IMR-90 (cell line): ENCODE results near the gene ADGRD2. TPM values are rescaled to one million over a fixed set of nuclear protein-coding genes. Genes with fewer than 3 reads are reported as not detected.

ENCODE experiments used
- ATAC-seq: fragments of 200-7000 bp; cut with Tn5 transposase; 2 replicates; pipeline ENCODE4 v1.9.1; 2020; ENCODE audit warnings: low read depth, mild to moderate bottlenecking, moderate library complexity
- BruUV-seq: library from RNA; stranded (reverse); fragments of 400-500 nt; replicated peaks from 2 replicates; lab custom pipeline; 2021; lab: Mats Ljungman, UMichigan
- CTCF ChIA-PET: fragments of 300-600 bp; formaldehyde crosslinking; extraction: SDS; loops from one replicate; lab custom pipeline; 2021; ENCODE audit warnings: antibody characterized with exemption; lab: Yijun Ruan, JAX
- POLR2A ChIA-PET: fragments of 300-600 bp; sonication (Branson Sonifier 250); formaldehyde crosslinking; loops from one replicate; lab custom pipeline; 2022; ENCODE audit warnings: antibody characterized with exemption; ENCODE audit not compliant: unreplicated experiment; lab: Charles Lee
- DNase-seq: peaks from one replicate; pipeline ENCODE4 v3.0.0; 2013
- H2AFZ ChIP-seq: replicated peaks from 2 replicates; pipeline ENCODE3; 2013; ENCODE audit warnings: low read length, mild to moderate bottlenecking; ENCODE audit not compliant: poor library complexity
- H2AK5ac ChIP-seq: 2 replicates; pipeline ENCODE4 v1.6.1; 2013; ENCODE audit warnings: low read depth, low read length, inconsistent platforms
- H2AK9ac ChIP-seq: replicated peaks from 2 replicates; pipeline ENCODE3; 2013; ENCODE audit warnings: mild to moderate bottlenecking, low read depth, low read length, moderate library complexity; ENCODE audit not compliant: poor library complexity
- H2BK120ac ChIP-seq: 2 replicates; pipeline ENCODE4 v1.6.1; 2013; ENCODE audit warnings: low read depth, low read length, inconsistent platforms
- H2BK15ac ChIP-seq: 3 replicates; pipeline ENCODE4 v1.6.1; 2013; ENCODE audit warnings: low read depth, low read length, inconsistent platforms
- H2BK20ac ChIP-seq: 2 replicates; pipeline ENCODE4 v1.6.1; 2013; ENCODE audit warnings: low read depth, mild to moderate bottlenecking, inconsistent platforms, low read length, moderate library complexity
- H2BK5ac ChIP-seq: 2 replicates; pipeline ENCODE4 v1.6.1; 2013; ENCODE audit warnings: mild to moderate bottlenecking, low read depth, low read length, inconsistent platforms; ENCODE audit not compliant: poor library complexity, severe bottlenecking
- H3K14ac ChIP-seq: replicated peaks from 2 replicates; pipeline ENCODE4 v1.6.1; 2013; ENCODE audit warnings: low read depth, low read length, inconsistent platforms
- H3K18ac ChIP-seq: 2 replicates; pipeline ENCODE4 v1.6.1; 2013; ENCODE audit warnings: low read depth, low read length, control low read depth
- H3K23ac ChIP-seq: 2 replicates; pipeline ENCODE4 v1.6.1; 2013; ENCODE audit warnings: low read depth, low read length, inconsistent platforms
- H3K27ac ChIP-seq: 2 replicates; pipeline ENCODE4 v1.5.1; 2013; ENCODE audit warnings: mild to moderate bottlenecking, control low read depth, low read length; ENCODE audit not compliant: insufficient read depth
- H3K27me3 ChIP-seq: 2 replicates; pipeline ENCODE4 v1.6.1; 2013; ENCODE audit warnings: low read length; ENCODE audit not compliant: control insufficient read depth, insufficient read depth
- H3K36me3 ChIP-seq: 2 replicates; pipeline ENCODE4 v1.6.1; 2013; ENCODE audit warnings: low read length, mixed read lengths; ENCODE audit not compliant: control insufficient read depth, insufficient read depth
- H3K4ac ChIP-seq: 2 replicates; pipeline ENCODE4 v1.6.1; 2013; ENCODE audit warnings: low read depth, low read length, inconsistent platforms
- H3K4me1 ChIP-seq: 2 replicates; pipeline ENCODE4 v1.6.1; 2013; ENCODE audit warnings: low read length, mixed read lengths; ENCODE audit not compliant: control insufficient read depth, insufficient read depth
- H3K4me2 ChIP-seq: 2 replicates; pipeline ENCODE4 v1.6.1; 2013; ENCODE audit warnings: low read depth, mild to moderate bottlenecking, control low read depth, low read length, moderate library complexity
- H3K4me3 ChIP-seq: 2 replicates; pipeline ENCODE4 v1.5.1; 2013; ENCODE audit warnings: low read depth, mild to moderate bottlenecking, control low read depth, low read length, moderate library complexity; ENCODE audit not compliant: insufficient read depth
- H3K56ac ChIP-seq: 2 replicates; pipeline ENCODE4 v1.6.1; 2013; ENCODE audit warnings: low read length, inconsistent platforms; ENCODE audit not compliant: insufficient read depth; ENCODE audit errors: extremely low read depth
- H3K79me1 ChIP-seq, 2 experiments: 2 replicates each; pipeline ENCODE4 v1.6.1; 2013; ENCODE audit warnings: low read length in 2 of 2, inconsistent platforms in 1 of 2, low read depth in 1 of 2
- H3K9ac ChIP-seq: 2 replicates; pipeline ENCODE4 v1.6.1; 2013; ENCODE audit warnings: low read depth, low read length, control low read depth
- H3K9me1 ChIP-seq: 2 replicates; pipeline ENCODE4 v1.6.1; 2013; ENCODE audit warnings: low read length, inconsistent platforms; ENCODE audit not compliant: insufficient read depth
- H3K9me3 ChIP-seq: 2 replicates; pipeline ENCODE4 v1.6.1; 2013; ENCODE audit warnings: low read length; ENCODE audit not compliant: control insufficient read depth, insufficient read depth
- H4K20me1 ChIP-seq: 2 replicates; pipeline ENCODE4 v1.6.1; 2013; ENCODE audit warnings: low read length, inconsistent platforms; ENCODE audit not compliant: insufficient read depth
- H4K5ac ChIP-seq: 2 replicates; pipeline ENCODE4 v1.6.1; 2013; ENCODE audit warnings: mild to moderate bottlenecking, low read depth, low read length, control low read depth
- H4K8ac ChIP-seq, 2 experiments: 2 replicates each; pipeline ENCODE4 v1.6.1; 2013; ENCODE audit warnings: low read depth in 2 of 2, low read length in 2 of 2, control low read depth in 1 of 2, inconsistent platforms in 1 of 2
- H4K91ac ChIP-seq: 2 replicates; pipeline ENCODE4 v1.6.1; 2013; ENCODE audit warnings: low read depth, low read length, inconsistent platforms; ENCODE audit not compliant: insufficient read depth
- BHLHE40 ChIP-seq: fragments of 150-350 bp; IDR thresholded peaks from 2 replicates; pipeline ENCODE4 v1.6.1; 2016; ENCODE audit warnings: mild to moderate bottlenecking, low read depth, low read length
- CEBPB ChIP-seq: IDR thresholded peaks from 2 replicates; pipeline ENCODE4 v1.6.1; 2012; ENCODE audit warnings: low read depth, low read length, improper control_type of control experiment
- CHD1 ChIP-seq: IDR thresholded peaks from 2 replicates; pipeline ENCODE4 v1.6.1; 2012; ENCODE audit warnings: low read depth, low read length, improper control_type of control experiment
- CTCF ChIP-seq: conservative IDR thresholded peaks from 2 replicates; pipeline ENCODE4 v1.5.1; 2012; ENCODE audit warnings: mild to moderate bottlenecking, low read depth, low read length, improper control_type of control experiment
- FOS ChIP-seq: fragments of 150-350 bp; IDR thresholded peaks from 2 replicates; pipeline ENCODE4 v1.6.1; 2016; ENCODE audit warnings: low read depth, low read length
- MAFK ChIP-seq: IDR thresholded peaks from 2 replicates; pipeline ENCODE4 v1.6.1; 2012; ENCODE audit warnings: low read depth, low read length, improper control_type of control experiment
- MAZ ChIP-seq: IDR thresholded peaks from 2 replicates; pipeline ENCODE4 v1.6.1; 2012; ENCODE audit warnings: low read depth, mild to moderate bottlenecking, low read length, improper control_type of control experiment, moderate library complexity, borderline replicate concordance
- MXI1 ChIP-seq: IDR thresholded peaks from 2 replicates; pipeline ENCODE4 v1.6.1; 2012; ENCODE audit warnings: low read depth, mild to moderate bottlenecking, low read length, moderate library complexity, borderline replicate concordance
- NFE2L2 ChIP-seq: fragments of 150-350 bp; IDR thresholded peaks from 2 replicates; pipeline ENCODE4 v1.6.1; 2016; ENCODE audit warnings: low read depth, mild to moderate bottlenecking, low read length
- POLR2A ChIP-seq: IDR thresholded peaks from 2 replicates; pipeline ENCODE4 v1.6.1; 2012; ENCODE audit warnings: mild to moderate bottlenecking, low read depth, low read length
- RAD21 ChIP-seq: IDR thresholded peaks from 2 replicates; pipeline ENCODE4 v1.6.1; 2012; ENCODE audit warnings: low read length, improper control_type of control experiment
- RCOR1 ChIP-seq: IDR thresholded peaks from 2 replicates; pipeline ENCODE4 v1.6.1; 2012; ENCODE audit warnings: mild to moderate bottlenecking, low read length, improper control_type of control experiment; ENCODE audit not compliant: insufficient replicate concordance
- RFX5 ChIP-seq: IDR thresholded peaks from 2 replicates; pipeline ENCODE4 v1.8.0; 2012; ENCODE audit warnings: low read depth, mild to moderate bottlenecking, low read length, moderate library complexity
- SMC3 ChIP-seq: fragments of 150-350 bp; IDR thresholded peaks from 2 replicates; pipeline ENCODE4 v1.6.1; 2016; ENCODE audit warnings: low read depth, mild to moderate bottlenecking, antibody characterized with exemption, low read length, moderate library complexity
- USF2 ChIP-seq: fragments of 150-350 bp; IDR thresholded peaks from 2 replicates; pipeline ENCODE4 v1.6.1; 2017; ENCODE audit warnings: mild to moderate bottlenecking, antibody characterized with exemption, low read length, low read depth
- WGBS, 2 experiments: methylation state at CpG; one replicate each; pipeline versions ENCODE4 v1.1.5 to v1.1.7; 2013; ENCODE audit warnings: missing lambda C conversion rate in 2 of 2; ENCODE audit not compliant: insufficient read length in 1 of 2; ENCODE audit errors: extremely low coverage in 2 of 2; 5-methylcytosine and 5-hydroxymethylcytosine counted together
- dilution Hi-C: fragments of 300-500 bp; cut with HindIII; formaldehyde crosslinking; loops from one replicate; pipeline ENCODE4 v1.14.3; 2018; ENCODE audit warnings: low sequenced_read_pairs; ENCODE audit not compliant: unreplicated experiment
- in situ Hi-C: fragments of 300-500 bp; cut with MboI; formaldehyde crosslinking; loops from 3 replicates; pipeline ENCODE4 v1.14.3; 2019; ENCODE audit warnings: low sequenced_read_pairs, inconsistent platforms, mixed read lengths
- intact Hi-C: fragments of 100-400 bp; cut with micrococcal nuclease; formaldehyde crosslinking; loops from 2 replicates; pipeline ENCODE4 v1.10.0; 2022
- polyA plus RNA-seq, 3 experiments: library from polyadenylated mRNA; depleted of rRNA; stranded (reverse); fragments of >200 nt; gene quantifications; 2 replicates each; pipeline ENCODE4 v1.2.3, GENCODE V29; 2012; ENCODE audit warnings: low replicate concordance in 1 of 3
- total RNA-seq: library from RNA; depleted of rRNA; stranded (reverse); fragments of >200 nt; gene quantifications from 2 replicates; pipeline ENCODE4 v1.2.3, GENCODE V29; 2012
- TF ChIP-seq, protein P1 (sequence below): fragments of 150-350 bp; IDR thresholded peaks from 2 replicates; pipeline ENCODE4 v1.6.1; 2016; ENCODE audit warnings: low read depth, mild to moderate bottlenecking, low read length, moderate library complexity, borderline replicate concordance

The ADGRD2 gene
- total and polyA plus RNA-seq, 2 of the 4 experiments (the other 2 are of a cell fraction) = not detected

DNA sequence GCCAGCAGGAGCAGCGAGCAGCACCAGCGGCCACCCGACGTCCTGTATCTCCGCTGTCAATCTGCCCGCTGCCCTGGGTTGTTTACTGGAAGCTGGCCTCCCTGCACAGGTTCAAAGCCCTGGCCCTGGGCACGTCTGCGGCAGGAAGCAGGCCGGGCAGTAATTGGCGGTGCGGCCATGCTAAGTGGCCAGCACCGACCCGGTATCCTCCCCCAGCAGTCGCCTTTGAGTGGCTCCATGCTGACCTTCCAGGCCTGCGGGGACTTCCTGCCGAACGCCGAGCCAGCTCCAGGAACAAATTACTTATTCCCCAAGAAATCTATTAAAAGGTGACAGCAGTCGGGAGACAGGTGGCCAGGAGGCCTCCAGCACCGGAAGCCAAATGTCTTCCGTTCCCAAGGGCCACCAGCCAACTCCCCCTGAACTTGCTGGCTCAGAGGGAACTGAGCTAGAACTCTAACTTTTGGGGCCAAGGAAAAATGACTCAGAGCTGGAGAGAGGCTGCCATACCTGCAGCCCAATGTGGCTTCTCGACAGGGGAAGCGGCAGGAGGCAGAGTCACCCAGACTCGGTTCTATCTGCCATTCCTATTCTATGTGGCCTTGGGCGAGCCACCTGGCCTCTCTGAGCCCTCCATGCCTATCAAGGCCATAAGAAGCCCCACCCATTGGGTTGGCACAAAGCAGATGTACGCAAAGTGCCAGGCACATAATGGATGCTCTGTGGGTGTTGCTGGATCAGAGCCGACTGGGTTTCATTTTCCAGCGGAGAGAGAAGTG is 21.3 kb upstream of the ADGRD2 start:
- WGBS, 2 experiments = 68% methylated on average over 10 of the region's 28 CpGs; no CpG with 5 or more reads in 1 of the 2 experiments
- Histone ChIP-seq H3K4ac (no peak overlapping the region), H2BK15ac (no peak overlapping the region), H3K9ac (no peak overlapping the region), H3K18ac (no peak overlapping the region), H2AK5ac (no peak overlapping the region), H4K8ac (no peak overlapping the region), H3K79me1 (no peaks in the 10 kb centered on the region), H2AFZ (peak overlapping the region; percentile 51), H3K14ac (no peak overlapping the region), H3K4me3 (no peak overlapping the region), H3K9me1 (no peaks in the 10 kb centered on the region), H3K27me3 (peaks cover 31% of the 10 kb centered on the region), H3K23ac (no peak overlapping the region), H2BK120ac (no peak overlapping the region), H3K4me1 (no peaks in the 10 kb centered on the region), H4K91ac (no peak overlapping the region), H2BK20ac (no peak overlapping the region), H2BK5ac (no peak overlapping the region), H3K9me3 (no peaks in the 10 kb centered on the region), H4K20me1 (no peaks in the 10 kb centered on the region), H3K36me3 (no peaks in the 10 kb centered on the region), H3K4me2 (no peak overlapping the region), H3K27ac (no peak overlapping the region), H2AK9ac (no peak overlapping the region), H3K56ac (no peak overlapping the region), H4K5ac (no peak overlapping the region)
- no peak for TF ChIP-seq SMC3
- no peak for TF ChIP-seq USF2
- TF ChIP-seq, protein P1, sequence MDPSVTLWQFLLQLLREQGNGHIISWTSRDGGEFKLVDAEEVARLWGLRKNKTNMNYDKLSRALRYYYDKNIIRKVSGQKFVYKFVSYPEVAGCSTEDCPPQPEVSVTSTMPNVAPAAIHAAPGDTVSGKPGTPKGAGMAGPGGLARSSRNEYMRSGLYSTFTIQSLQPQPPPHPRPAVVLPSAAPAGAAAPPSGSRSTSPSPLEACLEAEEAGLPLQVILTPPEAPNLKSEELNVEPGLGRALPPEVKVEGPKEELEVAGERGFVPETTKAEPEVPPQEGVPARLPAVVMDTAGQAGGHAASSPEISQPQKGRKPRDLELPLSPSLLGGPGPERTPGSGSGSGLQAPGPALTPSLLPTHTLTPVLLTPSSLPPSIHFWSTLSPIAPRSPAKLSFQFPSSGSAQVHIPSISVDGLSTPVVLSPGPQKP = no peak
- TF ChIP-seq RFX5 = no peak
- TF ChIP-seq MAZ = no peak
- TF ChIP-seq CEBPB = no peak
- TF ChIP-seq CHD1 = no peak
- TF ChIP-seq RCOR1 = no peak
- TF ChIP-seq CTCF = no peak
- no peak for TF ChIP-seq MAFK
- TF ChIP-seq MXI1 = no peak
- TF ChIP-seq FOS = no peak
- no peak for TF ChIP-seq BHLHE40
- no peak for TF ChIP-seq NFE2L2
- TF ChIP-seq POLR2A = no peak
- TF ChIP-seq RAD21 = no peak
- ATAC-seq = no peak
- ChIA-PET CTCF (no interaction called here), POLR2A (no interaction called here)
- BruUV-seq = no TSS peak
- no peak for DNase-seq
- intact Hi-C loops = no loop called here
- in situ Hi-C loops = no loop called here
- dilution Hi-C loops = no loop called here
